PFSK-1 (cell line): Measurements from ENCODE around the gene PDCD11.

Experiments
- POLR2AphosphoS5 ChIP-seq: IDR thresholded peaks from 2 replicates; pipeline ENCODE4 v1.6.1; 2012; ENCODE audit warnings: low read depth, mild to moderate bottlenecking, control low read depth, low read length, moderate library complexity
- REST ChIP-seq, 2 experiments: IDR thresholded peaks; 2 replicates each; pipeline versions ENCODE4 v1.6.1 to v1.8.0; 2011 to 2012; ENCODE audit warnings: low read depth in 2 of 2, low read length in 2 of 2, control low read depth in 1 of 2, inconsistent platforms in 1 of 2, mild to moderate bottlenecking in 1 of 2, moderate library complexity in 1 of 2; ENCODE audit not compliant: insufficient read depth in 1 of 2

GRCh38 chr10:103474077-103474476 lies 77.7 kb downstream of the PDCD11 start:
- TF ChIP-seq REST (IDR thresholded peaks at IDR 0.05; ENCODE audit: insufficient read depth in 1 of 2, low read depth in 2 of 2, low read length in 2 of 2) (no peak), POLR2AphosphoS5 (no peak)
